Posterior cingulate gyrus (tissue), 11 donors: ENCODE measurements around the gene ACYP2.

Experiments
- DNase-seq, 10 donors: peaks; one replicate each; pipeline versions ENCODE4 v3.0.0 to v3.0.0-alpha.2; 2020 to 2021; ENCODE audit warnings: mixed read lengths in 3 of 10
- intact Hi-C: fragments of 100-400 bp; cut with DNase I; formaldehyde crosslinking; loops from one replicate; pipeline ENCODE4 v1.15.1; 2023

Gene ACYP2

DNA sequence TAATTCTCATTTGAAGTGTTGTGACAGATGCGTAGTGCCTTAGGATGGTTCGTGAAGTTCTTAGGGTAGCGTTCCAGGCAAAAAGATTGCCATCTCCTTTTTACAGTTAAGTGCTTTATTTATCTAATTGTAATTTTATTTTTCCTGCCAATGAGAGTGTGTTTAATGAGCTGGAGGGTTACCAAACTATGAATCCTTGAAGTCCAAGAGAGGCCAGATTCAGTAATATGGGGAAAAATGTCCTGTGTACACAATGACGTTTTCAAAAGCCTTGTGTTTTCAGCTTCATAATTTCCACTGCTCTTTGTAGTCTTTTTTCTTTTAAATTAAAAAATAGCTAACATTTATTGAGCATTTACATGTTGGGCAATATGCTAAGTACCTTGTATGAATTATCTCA lies 23.8 kb downstream of the ACYP2 start:
- intact Hi-C loops, result no loop called here
- DNase-seq, result no peak

GRCh38 chr2:54143780-54144179 lies 28.4 kb downstream of the ACYP2 start:
- intact Hi-C loops, result no loop called here
- DNase-seq, result no peak

DNA sequence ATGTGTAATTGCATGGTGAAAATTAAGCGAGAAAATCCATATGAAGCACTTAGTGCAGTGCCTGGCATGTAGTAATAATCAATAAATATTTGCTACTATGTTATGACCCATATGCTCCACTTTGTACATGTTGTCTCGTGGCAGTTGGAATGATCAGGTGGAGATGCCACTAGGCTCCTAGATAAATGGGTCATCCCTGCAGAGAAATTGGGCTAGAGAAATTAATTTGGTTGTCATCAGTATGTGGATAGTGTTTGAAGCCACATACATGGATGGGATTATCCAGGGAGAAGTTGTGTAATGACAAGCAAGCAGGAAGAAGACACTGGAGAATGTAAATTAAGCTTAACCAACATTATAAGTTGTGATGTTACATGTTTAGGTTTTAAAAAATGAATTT lies 33.0 kb downstream of the ACYP2 start:
- intact Hi-C loops, result no loop called here
- DNase-seq, result no peak

DNA sequence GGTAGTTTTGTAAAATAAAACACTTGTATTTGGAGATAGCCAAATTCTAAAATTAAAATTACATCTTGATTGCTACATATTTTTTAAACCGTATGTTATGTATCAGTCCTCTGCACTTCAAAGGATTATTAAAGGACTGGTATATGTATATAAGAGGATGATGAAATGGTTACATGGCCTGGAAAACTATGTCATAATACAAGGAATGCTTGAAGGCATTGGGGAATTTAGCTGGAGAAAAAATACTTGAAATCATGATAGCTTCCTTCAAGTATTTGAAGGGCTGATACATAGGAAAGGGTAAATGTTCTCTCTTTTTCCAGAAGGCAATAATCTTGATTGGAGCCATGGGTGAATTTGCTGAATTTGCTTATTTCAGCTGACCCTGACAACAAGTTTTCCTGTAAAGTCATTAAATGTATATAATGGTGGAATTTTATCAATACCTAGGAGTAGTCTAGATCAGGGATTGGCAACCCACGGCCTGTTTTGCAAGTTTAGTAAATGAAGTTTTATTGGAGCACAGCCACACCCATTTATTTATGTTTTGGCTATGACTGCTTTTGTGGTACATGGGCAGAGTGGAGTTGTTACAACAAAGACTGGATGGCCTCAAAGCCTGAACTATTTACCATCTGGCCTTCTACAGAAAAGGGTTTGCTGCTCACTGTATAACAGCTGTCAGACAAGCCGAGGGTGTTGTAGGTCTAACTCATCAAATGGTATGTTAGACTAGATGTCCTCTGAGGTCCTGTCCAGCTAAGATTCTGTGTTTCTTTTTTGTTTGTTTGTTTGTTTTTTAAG lies 34.4 kb downstream of the ACYP2 start:
- intact Hi-C loops, result no loop called here
- no peak for DNase-seq

GRCh38 chr2:54158311-54158710 lies 42.9 kb downstream of the ACYP2 start:
- DNase-seq, result no peak

GRCh38 chr2:54161660-54162424 lies 46.4 kb downstream of the ACYP2 start:
- intact Hi-C loops, result loop anchor here (10.0 kb wide), 1 partner anchor 543 kb away; no protein-coding TSS in a partner anchor
- no peak for DNase-seq

More at GRCh38 chr2:54158311-54158710, 42.9 kb downstream of the ACYP2 start:
- intact Hi-C loops, result no loop called here

DNA sequence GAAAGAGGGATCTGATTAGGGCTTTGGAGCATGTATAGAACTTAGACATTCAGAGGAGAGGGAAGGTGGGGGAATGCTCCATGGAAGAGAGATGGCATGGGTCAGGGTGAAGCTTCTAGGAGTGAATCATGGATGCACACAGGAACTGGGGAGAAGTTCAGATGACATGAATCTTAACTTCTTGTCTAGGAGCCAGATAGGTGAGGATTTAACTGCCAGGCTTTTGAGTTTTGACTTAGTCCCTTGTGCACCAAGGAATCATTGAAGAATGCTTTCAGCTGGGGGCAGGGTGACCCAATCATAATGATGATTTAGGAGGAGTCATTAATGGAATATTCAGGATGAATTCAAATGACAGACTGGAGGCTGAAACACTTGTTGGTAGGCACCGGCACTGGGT lies 48.7 kb downstream of the ACYP2 start:
- no peak for DNase-seq
- intact Hi-C loops, result loop anchor here (10.0 kb wide), 1 partner anchor 541 kb away; no protein-coding TSS in a partner anchor

GRCh38 chr2:54166121-54166773 lies 50.8 kb downstream of the ACYP2 start:
- no peak for DNase-seq
- intact Hi-C loops, result loop anchor here (10.0 kb wide), 1 partner anchor 539 kb away; no protein-coding TSS in a partner anchor

DNA sequence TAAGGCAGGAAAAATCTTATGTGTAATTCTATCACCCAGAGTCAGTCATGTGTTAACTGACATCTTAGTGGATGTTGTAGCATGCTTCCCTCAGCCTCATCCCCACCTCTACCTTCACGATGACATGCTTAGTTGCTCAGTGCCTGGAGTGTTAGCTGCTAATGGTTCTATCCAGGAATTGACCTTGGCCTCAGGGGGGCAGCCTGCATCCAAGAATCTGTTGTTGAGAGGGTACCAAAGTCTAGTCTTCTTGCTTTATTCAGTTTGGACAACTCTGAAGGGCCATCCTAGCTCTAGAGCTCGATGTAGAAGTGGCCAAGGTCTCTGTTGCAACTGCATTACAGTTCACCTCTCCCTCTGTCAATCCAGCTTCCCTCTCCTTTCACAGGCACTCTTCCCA lies 61.2 kb downstream of the ACYP2 start:
- intact Hi-C loops, result no loop called here

GRCh38 chr2:54183281-54183680 lies 67.9 kb downstream of the ACYP2 start:
- no peak for DNase-seq
- intact Hi-C loops, result no loop called here

More for the DNA sequence above, 61.2 kb downstream of the ACYP2 start:
- DNase-seq, result peak in 7 of 10 donors; percentile 27 to 90 (median 60)

DNA sequence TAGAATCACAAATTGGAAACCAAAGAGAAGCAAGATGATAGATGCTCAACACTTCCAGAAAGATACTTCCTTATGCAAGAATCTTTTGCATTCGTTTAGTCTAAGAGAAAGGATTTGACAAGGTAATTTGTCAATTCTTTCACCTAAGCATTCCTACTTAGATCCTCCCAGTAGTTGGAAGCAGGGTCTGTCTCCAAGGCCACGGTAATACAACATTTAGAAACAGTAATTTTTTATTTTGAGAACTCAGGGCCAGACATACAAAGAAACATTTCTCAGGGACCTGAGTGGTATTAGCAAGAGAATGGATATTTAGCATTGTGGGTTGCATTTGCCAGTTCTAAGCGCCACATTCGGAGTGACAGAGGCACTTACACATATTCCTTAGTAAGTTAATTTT lies 68.6 kb downstream of the ACYP2 start:
- intact Hi-C loops, result no loop called here
- DNase-seq, result no peak

GRCh38 chr2:54185105-54185504 lies 69.7 kb downstream of the ACYP2 start:
- DNase-seq, result no peak
- intact Hi-C loops, result no loop called here

DNA sequence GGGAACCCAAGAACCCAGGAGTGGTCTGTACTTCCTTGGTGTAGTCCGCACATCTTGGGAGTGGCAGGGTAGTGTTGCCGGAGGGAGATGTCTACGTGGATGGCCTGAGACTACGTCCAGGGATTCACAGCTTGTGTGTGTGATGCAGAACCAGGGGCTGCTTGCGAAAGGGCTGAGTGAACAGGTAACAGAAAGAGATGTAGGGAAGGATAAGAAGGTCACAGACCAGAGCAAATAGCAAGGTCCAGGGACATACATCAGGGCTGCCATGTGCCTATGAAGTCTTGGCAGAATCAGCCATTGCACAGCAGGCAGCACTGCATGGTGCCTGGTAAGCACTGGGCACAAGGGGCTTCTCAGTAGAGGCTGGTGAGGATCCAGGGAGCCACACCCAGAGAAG lies 71.9 kb downstream of the ACYP2 start:
- intact Hi-C loops, result no loop called here
- DNase-seq, result no peak

- no peak for DNase-seq
- intact Hi-C loops, result no loop called here
Measured at GRCh38 chr2:54189539-54189938, 74.1 kb downstream of the ACYP2 start.

DNA sequence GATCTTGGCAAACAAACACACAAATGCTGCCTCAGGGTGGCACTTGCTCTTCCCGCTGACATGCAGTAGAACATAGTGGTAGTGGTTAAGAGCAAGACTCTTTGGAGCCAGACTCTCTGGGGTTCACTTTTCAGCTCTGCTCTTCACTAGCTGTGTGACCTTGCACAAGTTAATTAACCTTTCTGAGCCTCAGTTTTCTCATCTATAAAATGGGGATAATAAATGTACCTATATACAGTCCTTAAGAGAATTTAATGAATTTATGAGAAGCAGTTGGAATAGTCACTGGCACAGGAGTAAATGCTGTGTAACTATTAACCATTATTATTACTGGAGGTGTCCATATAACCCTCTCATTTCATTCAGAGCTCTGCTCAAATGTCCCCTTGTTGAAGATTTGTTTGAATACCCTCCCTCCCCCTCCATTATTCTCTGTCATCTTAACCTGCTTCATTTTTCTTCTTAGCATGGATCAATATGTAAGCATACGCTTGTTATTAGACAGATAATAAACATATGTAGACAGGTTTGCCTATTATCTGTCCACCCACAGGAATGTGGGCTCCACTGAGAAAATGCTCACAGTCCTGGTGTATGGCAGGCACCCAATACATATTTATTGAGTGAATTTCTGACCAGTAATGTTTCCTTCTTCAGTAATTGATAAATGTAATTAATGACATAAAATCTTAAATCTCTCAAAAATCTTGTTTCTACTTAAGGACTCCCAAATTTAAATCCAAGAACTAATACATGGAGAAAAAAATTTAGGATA lies 76.1 kb downstream of the ACYP2 start:
- intact Hi-C loops, result no loop called here
- DNase-seq, result no peak

GRCh38 chr2:54194761-54195750 lies 79.6 kb downstream of the ACYP2 start:
- DNase-seq, result no peak
- intact Hi-C loops, result no loop called here

GRCh38 chr2:54196646-54197045 lies 81.2 kb downstream of the ACYP2 start:
- intact Hi-C loops, result no loop called here
- DNase-seq, result no peak

DNA sequence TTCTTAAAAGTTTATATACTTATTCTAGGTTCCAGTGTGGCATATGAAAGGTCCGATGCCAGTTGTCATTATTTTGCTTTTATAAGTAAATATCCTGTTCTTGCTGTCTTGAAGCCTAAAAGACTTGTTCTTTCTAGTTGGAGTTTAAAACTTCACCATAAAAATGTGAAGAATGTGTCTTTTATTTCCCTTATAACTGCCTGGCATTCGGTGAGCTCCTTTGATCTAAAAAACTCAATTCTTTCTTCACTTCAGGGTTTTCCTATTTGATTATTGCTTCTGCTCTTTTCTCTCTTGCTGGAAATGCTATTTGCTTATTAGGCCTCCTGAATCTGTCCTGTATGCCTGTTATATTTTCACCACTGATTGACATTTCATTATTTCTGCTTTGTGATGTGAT lies 89.1 kb downstream of the ACYP2 start:
- intact Hi-C loops, result no loop called here
- no peak for DNase-seq

GRCh38 chr2:54206596-54206995 lies 91.2 kb downstream of the ACYP2 start:
- intact Hi-C loops, result loop anchor here (5.0 kb wide), 1 partner anchor 126 kb away; a partner anchor contains a TSS
- DNase-seq, result no peak
